WTC11 (cell line): ENCODE measurements around the gene M6PR. TPM values are rescaled to one million over a fixed set of nuclear protein-coding genes. Genes with fewer than 3 reads are reported as not detected.

Experiments used
- ATAC-seq: fragments of 200-7000 bp; cut with Tn5 transposase; 2 replicates; pipeline ENCODE4 v1.10.0; 2021; ENCODE audit warnings: mild to moderate bottlenecking, moderate library complexity
- CTCF ChIA-PET: fragments of 300-600 bp; sonication (Branson Sonifier 250); formaldehyde crosslinking; loops from one replicate; lab custom pipeline; 2021; ENCODE audit warnings: antibody characterized with exemption; lab: Charles Lee
- POLR2A ChIA-PET: fragments of 350-600 bp; sonication (Branson Sonifier 250); formaldehyde crosslinking; loops from one replicate; lab custom pipeline; 2021; ENCODE audit warnings: antibody characterized with exemption; lab: Charles Lee
- DNase-seq: peaks from one replicate; pipeline ENCODE4 v3.0.0; 2021; ENCODE audit warnings: low spot score
- H3K27ac Mint-ChIP-seq: 2 replicates; pipeline ENCODE4 v1.8.0; 2021; ENCODE audit warnings: mixed read lengths
- H3K27me3 Mint-ChIP-seq: 2 replicates; pipeline ENCODE4 v1.8.0; 2021; ENCODE audit warnings: low read depth, mild to moderate bottlenecking, moderate library complexity, mixed read lengths
- H3K36me3 Mint-ChIP-seq: 2 replicates; pipeline ENCODE4 v1.8.0; 2021; ENCODE audit warnings: mixed read lengths
- H3K4me1 Mint-ChIP-seq: 2 replicates; pipeline ENCODE4 v1.8.0; 2022; ENCODE audit warnings: mixed read lengths
- H3K4me3 Mint-ChIP-seq: 2 replicates; pipeline ENCODE4 v1.8.0; 2021; ENCODE audit warnings: mild to moderate bottlenecking, moderate library complexity, mixed read lengths
- H3K9me3 Mint-ChIP-seq: 2 replicates; pipeline ENCODE4 v1.8.0; 2021; ENCODE audit warnings: mixed read lengths
- ATF1 ChIP-seq: sonication (generic); formaldehyde crosslinking; IDR thresholded peaks from 2 replicates; pipeline ENCODE4 v1.8.1; 2023; ENCODE audit warnings: mild to moderate bottlenecking, moderate library complexity, missing genetic modification reagents
- E2F4 ChIP-seq: sonication (generic); formaldehyde crosslinking; IDR thresholded peaks from 2 replicates; pipeline ENCODE4 v1.8.1; 2022; ENCODE audit warnings: low read depth, mild to moderate bottlenecking, moderate library complexity, missing genetic modification reagents, borderline replicate concordance
- ELF4 ChIP-seq: sonication (generic); formaldehyde crosslinking; IDR thresholded peaks from 2 replicates; pipeline ENCODE4 v1.8.1; 2022; ENCODE audit warnings: low read depth, mild to moderate bottlenecking, moderate library complexity, missing genetic modification reagents
- ERG ChIP-seq: fragments of 250-450 bp; sonication (Bioruptor Pico); IDR thresholded peaks from 2 replicates; pipeline ENCODE4 v1.8.0; 2021; ENCODE audit warnings: mild to moderate bottlenecking
- FOXJ3 ChIP-seq: sonication (generic); formaldehyde crosslinking; IDR thresholded peaks from 2 replicates; pipeline ENCODE4 v1.9.0; 2021; ENCODE audit warnings: missing genetic modification reagents, mild to moderate bottlenecking, borderline replicate concordance
- GABPB1 ChIP-seq: sonication (generic); formaldehyde crosslinking; IDR thresholded peaks from 2 replicates; pipeline ENCODE4 v1.8.1; 2023; ENCODE audit warnings: mild to moderate bottlenecking, missing genetic modification reagents
- GRHL2 ChIP-seq: fragments of 250-450 bp; sonication (Bioruptor Pico); IDR thresholded peaks from 2 replicates; pipeline ENCODE4 v1.8.0; 2022; ENCODE audit warnings: mild to moderate bottlenecking, moderate library complexity; ENCODE audit not compliant: insufficient replicate concordance, severe bottlenecking
- GTF2I ChIP-seq: fragments of 250-450 bp; sonication (Bioruptor Pico); conservative IDR thresholded peaks from 2 replicates; pipeline ENCODE4 v1.4.0; 2021; ENCODE audit warnings: mild to moderate bottlenecking
- JAZF1 ChIP-seq: fragments of 250-450 bp; sonication (Bioruptor Pico); IDR thresholded peaks from 2 replicates; pipeline ENCODE4 v1.9.0; 2021; ENCODE audit warnings: moderate library complexity, mild to moderate bottlenecking, inconsistent platforms
- NFYB ChIP-seq: sonication (generic); formaldehyde crosslinking; conservative IDR thresholded peaks from 2 replicates; pipeline ENCODE4 v1.8.0; 2022; ENCODE audit warnings: low read depth, missing genetic modification reagents
- PRDM15 ChIP-seq: sonication (generic); formaldehyde crosslinking; IDR thresholded peaks from 2 replicates; pipeline ENCODE4 v1.8.0; 2022; ENCODE audit warnings: missing genetic modification reagents
- RORB ChIP-seq: fragments of 250-450 bp; sonication (Bioruptor Pico); IDR thresholded peaks from 2 replicates; pipeline ENCODE4 v1.9.0; 2021; ENCODE audit warnings: mild to moderate bottlenecking
- SP1 ChIP-seq: sonication (generic); formaldehyde crosslinking; conservative IDR thresholded peaks from 2 replicates; pipeline ENCODE4 v1.8.1; 2022; ENCODE audit warnings: missing genetic modification reagents
- TP53 ChIP-seq: sonication (generic); formaldehyde crosslinking; IDR thresholded peaks from 2 replicates; pipeline ENCODE4 v1.8.1; 2023; ENCODE audit warnings: mild to moderate bottlenecking, missing genetic modification reagents
- ZBTB21 ChIP-seq: sonication (generic); formaldehyde crosslinking; IDR thresholded peaks from 2 replicates; pipeline ENCODE4 v1.8.1; 2023; ENCODE audit warnings: mild to moderate bottlenecking, missing genetic modification reagents, borderline replicate concordance
- ZBTB43 ChIP-seq: sonication (generic); formaldehyde crosslinking; IDR thresholded peaks from 2 replicates; pipeline ENCODE4 v1.8.1; 2023; ENCODE audit warnings: mild to moderate bottlenecking, missing genetic modification reagents
- ZMAT4 ChIP-seq: fragments of 250-450 bp; sonication (Bioruptor Pico); IDR thresholded peaks from 2 replicates; pipeline ENCODE4 v1.9.0; 2021; ENCODE audit warnings: mild to moderate bottlenecking
- ZNF121 ChIP-seq: sonication (generic); formaldehyde crosslinking; IDR thresholded peaks from 2 replicates; pipeline ENCODE4 v1.8.0; 2023; ENCODE audit warnings: missing genetic modification reagents
- ZNF219 ChIP-seq: sonication (generic); formaldehyde crosslinking; IDR thresholded peaks from 2 replicates; pipeline ENCODE4 v1.8.0; 2023; ENCODE audit warnings: missing genetic modification reagents, mild to moderate bottlenecking, borderline replicate concordance
- ZNF416 ChIP-seq: fragments of 250-450 bp; sonication (Bioruptor Pico); IDR thresholded peaks from 2 replicates; pipeline ENCODE4 v1.9.0; 2021; ENCODE audit warnings: mild to moderate bottlenecking, inconsistent platforms
- ZNF671 ChIP-seq: fragments of 250-450 bp; sonication (Bioruptor Pico); IDR thresholded peaks from 2 replicates; pipeline ENCODE4 v1.8.0; 2021; ENCODE audit warnings: mild to moderate bottlenecking
- total RNA-seq: library from RNA; stranded (reverse); gene quantifications from 3 replicates; pipeline ENCODE4 v1.2.3, GENCODE V29; 2021

The M6PR gene
- total RNA-seq, 1 experiment from 2014 or later, result 139 TPM

- Mint-ChIP-seq H3K27me3 (no peaks in the 10 kb centered on the region), H3K27ac (no peak overlapping the region), H3K4me3 (no peak overlapping the region), H3K36me3 (peaks cover 58% of the 10 kb centered on the region), H3K4me1 (peaks cover 10% of the 10 kb centered on the region), H3K9me3 (peaks cover 34% of the 10 kb centered on the region)
- TF ChIP-seq GABPB1 (CRISPR knock-in tag), result no peak
- TF ChIP-seq ZNF416 (CRISPR knock-in tag), result no peak
- no peak for TF ChIP-seq PRDM15 (CRISPR knock-in tag)
- TF ChIP-seq ATF1 (CRISPR knock-in tag), result no peak
- no peak for TF ChIP-seq RORB
- no peak for TF ChIP-seq GTF2I
- TF ChIP-seq ZNF671, result no peak
- no peak for TF ChIP-seq FOXJ3
- no peak for TF ChIP-seq ZMAT4 (CRISPR knock-in tag)
- TF ChIP-seq SP1 (CRISPR knock-in tag), result no peak
- TF ChIP-seq TP53 (CRISPR knock-in tag), result no peak
- TF ChIP-seq ERG (CRISPR knock-in tag), result no peak
- TF ChIP-seq GRHL2, result no peak
- no peak for TF ChIP-seq ZNF219
- TF ChIP-seq ZNF121 (CRISPR knock-in tag), result no peak
- no peak for TF ChIP-seq ZBTB43 (CRISPR knock-in tag)
- TF ChIP-seq JAZF1, result no peak
- no peak for TF ChIP-seq NFYB (CRISPR knock-in tag)
- no peak for TF ChIP-seq ELF4 (CRISPR knock-in tag)
- no peak for TF ChIP-seq ZBTB21
- ATAC-seq (no peak), DNase-seq (no peak)
- POLR2A ChIA-PET, result no interaction called here
- CTCF ChIA-PET, result interaction anchor here (0.9 kb wide), 1 partner anchor 8 kb away, joined by 3 read pairs; the partner anchor contains the start of gene M6PR
These were observed 8.6 kb upstream of the M6PR start for GRCh38 chr12:8958066-8958465.

- CTCF ChIA-PET, result interaction anchor here (0.9 kb wide), 1 partner anchor 8 kb away, joined by 3 read pairs; the partner anchor contains the start of gene M6PR
These were observed 8.1 kb upstream of the M6PR start for GRCh38 chr12:8957561-8957960.

More at GRCh38 chr12:8957561-8957960, 8.1 kb upstream of the M6PR start:
- peaks cover 34% of the 10 kb centered on the region for H3K9me3 Mint-ChIP-seq
- H3K4me3 Mint-ChIP-seq, result no peak overlapping the region
- POLR2A ChIA-PET, result no interaction called here
- no peak for ATAC-seq
- DNase-seq, result no peak
- peaks cover 58% of the 10 kb centered on the region for H3K36me3 Mint-ChIP-seq
- H3K4me1 Mint-ChIP-seq, result peaks cover 10% of the 10 kb centered on the region
- TF ChIP-seq JAZF1 (no peak), ELF4 (CRISPR knock-in tag) (no peak), E2F4 (CRISPR knock-in tag) (no peak)
- H3K27ac Mint-ChIP-seq, result no peak overlapping the region
- no peaks in the 10 kb centered on the region for H3K27me3 Mint-ChIP-seq
